ENCODE data around the gene TUBG1.
A peak's percentile ranks its signal among the peaks of the same experiment; 100 is the strongest.

TUBG1 gene

GRCh38 chr17:42563950-42564349, 45.5 kb upstream of the TUBG1 start:
- no peak for DNase-seq (ENCODE audit: extremely low spot score)
- ChIA-PET CTCF (interaction anchor here (1.0 to 4.2 kb wide), 5 partner anchors 15 to 260 kb away, joined by 3 to 20 read pairs (median 4); partner anchors contain the start of gene BECN1), POLR2A (no interaction called here)
- TF ChIP-seq CTCF (IDR thresholded peaks at IDR 0.05; ENCODE audit: control extremely low read depth, extremely low read depth, low read depth, missing control alignments), result no peak

GRCh38 chr17:42564815-42565522, 44.5 kb upstream of the TUBG1 start:
- ChIA-PET CTCF (interaction anchor here (0.9 to 5.5 kb wide), 7 partner anchors 14 to 259 kb away, joined by 3 to 49 read pairs (median 4); partner anchors contain the start of genes BECN1 and PSMC3IP), POLR2A (interaction anchor here (0.6 to 1.0 kb wide), 2 partner anchors 443 to 803 kb away, joined by 3 to 4 read pairs; no protein-coding TSS in a partner anchor)
- TF ChIP-seq CTCF (IDR thresholded peaks at IDR 0.05; ENCODE audit: control extremely low read depth, extremely low read depth, low read depth, missing control alignments), result no peak
- DNase-seq (ENCODE audit: extremely low spot score), result no peak

- ChIA-PET CTCF (interaction anchor here (0.9 to 5.5 kb wide), 4 partner anchors 13 to 198 kb away, joined by 4 to 49 read pairs (median 4); partner anchors contain the start of gene PSMC3IP), POLR2A (interaction anchor here (1.0 kb wide), 1 partner anchor 803 kb away, joined by 3 read pairs; no protein-coding TSS in a partner anchor)
- no peak for DNase-seq (ENCODE audit: extremely low spot score)
- TF ChIP-seq CTCF (IDR thresholded peaks at IDR 0.05; ENCODE audit: control extremely low read depth, extremely low read depth, low read depth, missing control alignments), result no peak
Measured at GRCh38 chr17:42565523-42566214, 43.8 kb upstream of the TUBG1 start.

- no peak for DNase-seq (ENCODE audit: extremely low spot score)
- ChIA-PET POLR2A (no interaction called here), CTCF (interaction anchor here (1.0 to 5.5 kb wide), 2 partner anchors 12 to 106 kb away, joined by 4 to 49 read pairs; partner anchors contain the start of gene PSMC3IP)
- no peak for TF ChIP-seq CTCF (IDR thresholded peaks at IDR 0.05; ENCODE audit: control extremely low read depth, extremely low read depth, low read depth, missing control alignments)
Measured at GRCh38 chr17:42566215-42566882, 43.1 kb upstream of the TUBG1 start.

GRCh38 chr17:42566883-42567573, 42.5 kb upstream of the TUBG1 start, which contains the start of gene MLX:
Gene MLX, plus strand, starts transcription at chr17:42567100. Its CDS starts 25 bp downstream, at chr17:42567125.
- peak; percentile 100 for DNase-seq (ENCODE audit: extremely low spot score)
- ChIA-PET CTCF (interaction anchor here (0.8 to 5.5 kb wide), 4 partner anchors 11 to 257 kb away, joined by 3 to 49 read pairs (median 4); partner anchors contain the start of genes BECN1 and PSMC3IP), POLR2A (interaction anchor here (1.0 to 1.1 kb wide), 2 partner anchors 11 to 31 kb away, joined by 3 to 5 read pairs; partner anchors contain the start of gene NAGLU)
- no peak for TF ChIP-seq CTCF (IDR thresholded peaks at IDR 0.05; ENCODE audit: control extremely low read depth, extremely low read depth, low read depth, missing control alignments)
